ENCODE data around the gene ELL.
A peak's percentile ranks its signal among the peaks of the same experiment; 100 is the strongest.

The ELL gene

DNA sequence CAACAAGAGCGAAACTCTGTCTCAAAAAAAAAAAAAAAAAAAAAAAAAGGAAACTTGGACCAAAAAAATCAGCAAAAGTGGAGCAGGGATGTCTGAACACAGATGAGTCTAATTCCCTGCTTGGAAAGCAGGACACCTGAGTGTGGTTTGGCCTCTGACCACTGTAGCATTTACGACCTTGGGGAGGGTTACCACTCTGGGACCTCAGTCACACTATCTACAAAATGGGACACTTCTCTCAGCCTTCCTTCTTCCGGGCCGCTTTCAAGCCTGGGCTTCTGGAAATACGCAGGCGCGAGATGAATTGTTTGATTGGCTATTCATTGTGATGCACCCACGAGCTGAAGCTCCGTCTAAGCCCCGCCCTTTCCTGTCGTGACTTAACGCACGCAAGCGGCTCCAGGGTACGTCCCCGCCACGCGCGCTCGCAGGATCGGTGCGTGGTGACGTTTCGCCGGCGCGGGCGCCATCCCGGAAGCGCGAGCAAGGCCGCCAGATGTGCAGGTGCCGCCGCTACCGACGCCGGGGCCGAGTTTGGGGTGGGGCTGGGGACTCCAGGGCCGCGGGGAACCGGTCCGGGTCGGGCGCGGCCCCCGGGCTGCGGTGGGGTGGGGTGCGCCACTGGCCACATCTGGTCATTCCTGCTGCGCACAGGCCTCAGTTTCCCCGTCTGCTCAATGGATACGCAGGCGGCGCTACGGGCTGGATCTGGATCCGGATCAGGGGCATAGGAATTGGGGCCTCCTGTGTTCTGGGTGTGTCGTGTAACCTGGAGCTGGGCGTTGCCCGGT is 35.7 kb upstream of the ELL start, which contains the start of gene KXD1:
TSS of gene KXD1 (plus strand) at position 460 of the 791 bp plus-strand sequence. CDS start 4,187 bp downstream, outside the sequence.
- Histone ChIP-seq H3K9me3 (ENCODE audit: insufficient read depth, low read length) (no peaks in the 10 kb centered on the region), H3K4me1 (ENCODE audit: insufficient read depth, insufficient read length) (peaks cover 3% of the 10 kb centered on the region), H3K4me3 (ENCODE audit: insufficient read length, low read depth) (peak within 1 kb of the TSS; percentile 82), H3K36me3 (ENCODE audit: insufficient read depth, insufficient read length, low read length) (peaks cover 21% of the 10 kb centered on the region), H3K27me3 (ENCODE audit: insufficient read depth, insufficient read length) (no peaks in the 10 kb centered on the region), H3K9ac (ENCODE audit: insufficient read length, low read depth) (peak within 1 kb of the TSS; percentile 92)
- peak; percentile 90 for DNase-seq (ENCODE audit: low read depth, low spot score)
- TF ChIP-seq SUZ12 (IDR thresholded peaks at IDR 0.05; ENCODE audit: extremely low read depth, insufficient read depth, insufficient read length): no peak
- no peak for TF ChIP-seq ZNF274 (IDR thresholded peaks at IDR 0.05; ENCODE audit: low read depth, low read length)
- TF ChIP-seq YY1 (IDR thresholded peaks at IDR 0.05; ENCODE audit: insufficient read depth, insufficient read length): no peak

DNA sequence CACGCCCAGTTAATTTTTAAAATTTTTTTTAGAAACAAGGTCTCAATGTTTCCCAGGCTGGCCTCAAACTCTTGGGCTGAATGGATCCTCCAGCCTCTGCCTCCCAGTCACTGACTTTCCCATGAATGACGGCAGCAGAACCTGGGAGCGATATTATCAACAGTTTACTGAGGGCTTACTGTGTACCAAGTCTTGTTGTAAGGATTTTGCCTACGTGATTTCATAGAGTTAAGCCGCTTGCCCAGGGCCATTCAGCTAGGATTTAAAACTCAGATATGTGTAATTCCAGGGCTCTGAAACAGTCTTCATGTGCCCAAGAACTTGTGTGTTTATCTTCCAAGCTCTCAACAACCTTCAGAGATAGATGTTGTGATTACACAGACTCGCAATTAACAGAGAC is 29.8 kb upstream of the ELL start:
- Histone ChIP-seq H3K4me3 (ENCODE audit: insufficient read length, low read depth) (no peak overlapping the region), H3K36me3 (ENCODE audit: insufficient read depth, insufficient read length, low read length) (no peaks in the 10 kb centered on the region), H3K27me3 (ENCODE audit: insufficient read depth, insufficient read length) (no peaks in the 10 kb centered on the region), H3K9me3 (ENCODE audit: insufficient read depth, low read length) (no peaks in the 10 kb centered on the region), H3K4me1 (ENCODE audit: insufficient read depth, insufficient read length) (no peaks in the 10 kb centered on the region), H3K9ac (ENCODE audit: insufficient read length, low read depth) (no peak overlapping the region)
- DNase-seq (ENCODE audit: low read depth, low spot score): no peak
- TF ChIP-seq SUZ12 (IDR thresholded peaks at IDR 0.05; ENCODE audit: extremely low read depth, insufficient read depth, insufficient read length) (no peak), YY1 (IDR thresholded peaks at IDR 0.05; ENCODE audit: insufficient read depth, insufficient read length) (no peak), ZNF274 (IDR thresholded peaks at IDR 0.05; ENCODE audit: low read depth, low read length) (no peak)

DNA sequence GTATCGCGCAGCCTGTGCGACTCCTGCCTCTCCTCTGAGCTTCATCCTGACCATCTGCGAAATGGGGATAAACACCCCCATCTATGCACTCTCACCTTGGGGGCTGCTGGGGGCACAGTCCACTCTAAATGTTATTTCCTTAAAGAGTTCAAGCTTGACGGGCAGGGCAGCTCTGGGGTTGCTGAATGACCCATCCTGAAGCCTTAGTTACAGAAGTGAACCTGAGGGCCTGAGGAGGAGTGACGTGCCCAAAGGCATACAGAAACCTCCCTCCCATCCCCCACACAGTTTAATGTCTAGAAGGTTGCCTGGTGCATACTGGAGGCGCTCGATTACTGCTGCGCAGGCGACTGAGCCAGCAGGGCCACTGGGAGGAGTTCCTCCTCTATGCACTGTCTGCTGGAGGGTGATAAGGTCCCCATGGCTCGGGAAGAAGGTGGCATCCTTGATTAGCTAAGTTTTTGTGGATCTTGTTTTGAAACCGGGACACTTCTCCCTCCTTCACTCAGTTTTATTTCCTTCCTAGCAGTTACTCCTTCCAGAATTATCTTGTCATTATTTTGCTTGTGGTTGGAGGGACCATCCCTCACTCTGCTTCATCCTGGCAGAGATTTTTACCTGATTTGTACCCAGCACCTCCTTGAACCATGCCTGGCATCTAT is 22.1 kb upstream of the ELL start:
- Histone ChIP-seq H3K4me3 (ENCODE audit: insufficient read length, low read depth) (peak overlapping the region; percentile 41), H3K9ac (ENCODE audit: insufficient read length, low read depth) (peak overlapping the region; percentile 81), H3K36me3 (ENCODE audit: insufficient read depth, insufficient read length, low read length) (peaks cover 31% of the 10 kb centered on the region), H3K27me3 (ENCODE audit: insufficient read depth, insufficient read length) (no peaks in the 10 kb centered on the region), H3K4me1 (ENCODE audit: insufficient read depth, insufficient read length) (peaks cover 5% of the 10 kb centered on the region), H3K9me3 (ENCODE audit: insufficient read depth, low read length) (no peaks in the 10 kb centered on the region)
- no peak for DNase-seq (ENCODE audit: low read depth, low spot score)
- TF ChIP-seq YY1 (IDR thresholded peaks at IDR 0.05; ENCODE audit: insufficient read depth, insufficient read length): no peak
- no peak for TF ChIP-seq ZNF274 (IDR thresholded peaks at IDR 0.05; ENCODE audit: low read depth, low read length)
- no peak for TF ChIP-seq SUZ12 (IDR thresholded peaks at IDR 0.05; ENCODE audit: extremely low read depth, insufficient read depth, insufficient read length)

GRCh38 chr19:18542941-18543813 is 21.3 kb upstream of the ELL start, which contains the start of gene FKBP8:
FKBP8 (minus strand) TSS chr19:18543573; CDS start chr19:18541970, 1,603 bp downstream.
- Histone ChIP-seq H3K9ac (ENCODE audit: insufficient read length, low read depth) (peak within 1 kb of the TSS; percentile 84), H3K36me3 (ENCODE audit: insufficient read depth, insufficient read length, low read length) (peaks cover 35% of the 10 kb centered on the region), H3K9me3 (ENCODE audit: insufficient read depth, low read length) (no peaks in the 10 kb centered on the region), H3K4me3 (ENCODE audit: insufficient read length, low read depth) (peak within 1 kb of the TSS; percentile 67), H3K4me1 (ENCODE audit: insufficient read depth, insufficient read length) (peaks cover 5% of the 10 kb centered on the region), H3K27me3 (ENCODE audit: insufficient read depth, insufficient read length) (no peaks in the 10 kb centered on the region)
- TF ChIP-seq YY1 (IDR thresholded peaks at IDR 0.05; ENCODE audit: insufficient read depth, insufficient read length) (no peak), SUZ12 (IDR thresholded peaks at IDR 0.05; ENCODE audit: extremely low read depth, insufficient read depth, insufficient read length) (no peak), ZNF274 (IDR thresholded peaks at IDR 0.05; ENCODE audit: low read depth, low read length) (no peak)
- DNase-seq (ENCODE audit: low read depth, low spot score): peak; percentile 87

DNA sequence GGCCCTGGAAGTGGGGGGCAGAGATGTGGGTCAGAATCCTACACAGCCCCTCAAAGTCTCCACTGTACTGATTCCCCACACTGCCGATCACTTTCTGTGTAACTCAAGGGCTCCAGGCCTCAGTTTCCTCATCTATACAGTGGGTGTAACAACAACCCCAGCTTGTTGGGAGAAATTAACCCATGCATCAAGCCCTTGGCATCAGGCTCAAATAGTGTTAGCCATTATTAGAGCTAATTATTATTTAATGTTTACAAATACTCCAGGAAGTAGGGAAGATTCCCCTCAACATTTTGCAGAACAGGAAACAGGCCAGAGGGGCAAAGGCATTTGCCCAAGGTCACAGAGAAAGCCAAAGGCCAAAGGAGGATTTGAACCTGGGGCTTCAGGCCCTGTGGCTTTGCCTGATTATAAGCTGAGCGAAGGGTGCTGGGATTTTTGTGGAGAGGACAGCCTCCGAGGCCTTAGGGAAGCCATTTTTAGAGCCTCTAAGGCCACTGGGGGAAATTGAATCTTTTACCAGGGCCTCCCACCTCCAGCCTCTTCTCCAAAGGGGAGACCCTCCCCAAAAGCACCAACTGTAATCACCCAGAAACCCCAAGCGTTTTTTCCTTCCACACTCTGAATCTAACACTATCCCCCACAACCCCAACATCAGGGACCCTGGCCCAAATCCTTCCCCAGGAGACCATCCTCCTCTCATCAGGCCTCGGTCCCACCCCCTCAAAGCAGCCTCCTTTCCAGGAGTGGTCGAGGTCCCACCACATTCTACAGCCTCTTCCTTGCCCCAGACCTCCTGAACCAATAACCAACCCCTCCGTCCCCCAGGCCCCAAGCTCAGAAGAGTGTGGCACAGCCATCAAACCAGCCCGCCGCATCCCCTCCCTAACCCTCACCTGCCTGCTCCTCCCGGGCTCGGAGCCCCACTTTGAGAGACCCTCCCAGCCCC is 20.4 kb upstream of the ELL start:
- H3K9ac ChIP-seq (ENCODE audit: insufficient read length, low read depth): peak overlapping the region; percentile 84
- peak overlapping the region; percentile 67 for H3K4me3 ChIP-seq (ENCODE audit: insufficient read length, low read depth)
- no peak for DNase-seq (ENCODE audit: low read depth, low spot score)
- H3K27me3 ChIP-seq (ENCODE audit: insufficient read depth, insufficient read length): no peaks in the 10 kb centered on the region
- peaks cover 5% of the 10 kb centered on the region for H3K4me1 ChIP-seq (ENCODE audit: insufficient read depth, insufficient read length)
- H3K36me3 ChIP-seq (ENCODE audit: insufficient read depth, insufficient read length, low read length): peaks cover 44% of the 10 kb centered on the region
- H3K9me3 ChIP-seq (ENCODE audit: insufficient read depth, low read length): no peaks in the 10 kb centered on the region
- no peak for TF ChIP-seq ZNF274 (IDR thresholded peaks at IDR 0.05; ENCODE audit: low read depth, low read length)
- no peak for TF ChIP-seq YY1 (IDR thresholded peaks at IDR 0.05; ENCODE audit: insufficient read depth, insufficient read length)
- no peak for TF ChIP-seq SUZ12 (IDR thresholded peaks at IDR 0.05; ENCODE audit: extremely low read depth, insufficient read depth, insufficient read length)
